A549 (cell line): ENCODE data around the gene PSMA7.

Experiments used
- CEBPB ChIP-seq, 2 experiments: fragments of >200 bp in 1 of 2; sonication (Bioruptor Twin) in 1 of 2; formaldehyde crosslinking in 1 of 2; IDR thresholded peaks; 2 replicates each; pipeline ENCODE4 v1.6.1; 2012 to 2016
- KDM5A ChIP-seq: fragments of 200-600 bp; sonication (generic); IDR thresholded peaks from 2 replicates; pipeline ENCODE4 v1.6.1; 2016; ENCODE audit warnings: antibody characterized with exemption, mild to moderate bottlenecking
- POLR2A ChIP-seq: IDR thresholded peaks from 2 replicates; pipeline ENCODE4 v1.6.1; 2012; ENCODE audit warnings: mild to moderate bottlenecking, low read length
- RAD21 ChIP-seq, 2 experiments: fragments of >200 bp in 1 of 2; sonication (Bioruptor Twin) in 1 of 2; formaldehyde crosslinking in 1 of 2; IDR thresholded peaks in 1 of 2; conservative IDR thresholded peaks in 1 of 2; 2 replicates in 1 of 2; 3 replicates in 1 of 2; pipeline ENCODE4 v1.6.1; 2012 to 2018; ENCODE audit warnings: inconsistent platforms in 1 of 2
- RARB ChIP-seq: fragments of 250-450 bp; sonication (Bioruptor Pico); IDR thresholded peaks from 2 replicates; pipeline ENCODE4 v1.8.0; 2021; ENCODE audit warnings: mild to moderate bottlenecking, moderate library complexity
- RCOR1 ChIP-seq: fragments of 150-350 bp; IDR thresholded peaks from 2 replicates; pipeline ENCODE4 v1.6.1; 2014; ENCODE audit warnings: antibody characterized with exemption, low read length, low read depth
- TF ChIP-seq, protein P1 (sequence below): fragments of >200 bp; sonication (Bioruptor Twin); formaldehyde crosslinking; IDR thresholded peaks from 3 replicates; pipeline ENCODE4 v1.5.1; 2016
- TF ChIP-seq, protein P2 (sequence below): IDR thresholded peaks from 2 replicates; pipeline ENCODE4 v1.6.1; 2012

DNA sequence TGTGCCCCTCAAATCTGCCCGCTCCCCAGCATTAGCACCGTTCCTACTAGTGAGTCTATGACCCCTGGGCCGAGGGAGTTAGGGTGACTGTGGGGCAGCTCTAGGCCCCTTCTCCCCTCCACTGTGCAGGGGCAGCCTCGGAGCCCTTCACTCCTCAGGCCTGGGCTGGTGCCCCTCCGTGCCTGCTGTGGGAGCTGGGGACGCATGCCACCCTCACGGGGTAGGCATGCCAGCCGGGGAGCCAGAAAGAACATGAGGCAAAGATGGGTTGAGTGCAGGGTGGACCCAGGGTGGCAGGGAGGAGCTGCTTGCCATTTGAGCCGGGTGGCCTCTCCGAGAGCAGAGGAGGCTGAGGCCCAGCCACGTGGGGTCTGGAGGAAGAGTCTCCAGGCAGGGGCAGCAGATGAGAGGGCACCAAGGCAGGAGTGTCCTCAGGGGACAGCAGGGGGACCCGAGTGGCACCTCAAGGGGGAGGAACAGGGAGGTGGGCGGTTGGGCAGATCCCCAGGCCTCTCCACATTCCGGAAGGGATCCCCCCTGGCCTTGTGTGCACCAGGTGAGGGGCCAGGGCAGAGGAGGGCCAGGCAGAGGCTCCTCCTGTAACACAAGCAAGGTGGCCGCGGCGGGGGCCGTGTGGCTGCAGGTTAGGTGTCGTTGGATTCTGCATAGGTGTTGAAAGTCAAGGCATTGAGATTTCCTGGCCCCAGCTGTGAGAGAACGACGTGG is 39.5 kb downstream of the PSMA7 start:
- TF ChIP-seq CEBPB (IDR thresholded peaks at IDR 0.05) (no peak), KDM5A (no peak), RARB (CRISPR knock-in tag) (no peak), POLR2A (no peak), RCOR1 (no peak), RAD21 (conservative IDR thresholded peaks at IDR 0.05 in 1 of 2, IDR thresholded peaks at IDR 0.05 in 1 of 2) (no peak)
- TF ChIP-seq, protein P1, sequence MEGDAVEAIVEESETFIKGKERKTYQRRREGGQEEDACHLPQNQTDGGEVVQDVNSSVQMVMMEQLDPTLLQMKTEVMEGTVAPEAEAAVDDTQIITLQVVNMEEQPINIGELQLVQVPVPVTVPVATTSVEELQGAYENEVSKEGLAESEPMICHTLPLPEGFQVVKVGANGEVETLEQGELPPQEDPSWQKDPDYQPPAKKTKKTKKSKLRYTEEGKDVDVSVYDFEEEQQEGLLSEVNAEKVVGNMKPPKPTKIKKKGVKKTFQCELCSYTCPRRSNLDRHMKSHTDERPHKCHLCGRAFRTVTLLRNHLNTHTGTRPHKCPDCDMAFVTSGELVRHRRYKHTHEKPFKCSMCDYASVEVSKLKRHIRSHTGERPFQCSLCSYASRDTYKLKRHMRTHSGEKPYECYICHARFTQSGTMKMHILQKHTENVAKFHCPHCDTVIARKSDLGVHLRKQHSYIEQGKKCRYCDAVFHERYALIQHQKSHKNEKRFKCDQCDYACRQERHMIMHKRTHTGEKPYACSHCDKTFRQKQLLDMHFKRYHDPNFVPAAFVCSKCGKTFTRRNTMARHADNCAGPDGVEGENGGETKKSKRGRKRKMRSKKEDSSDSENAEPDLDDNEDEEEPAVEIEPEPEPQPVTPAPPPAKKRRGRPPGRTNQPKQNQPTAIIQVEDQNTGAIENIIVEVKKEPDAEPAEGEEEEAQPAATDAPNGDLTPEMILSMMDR, result no peak
- TF ChIP-seq, protein P2, sequence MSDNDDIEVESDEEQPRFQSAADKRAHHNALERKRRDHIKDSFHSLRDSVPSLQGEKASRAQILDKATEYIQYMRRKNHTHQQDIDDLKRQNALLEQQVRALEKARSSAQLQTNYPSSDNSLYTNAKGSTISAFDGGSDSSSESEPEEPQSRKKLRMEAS, result no peak
